Neural progenitor cell (in vitro differentiated cells): ENCODE measurements around the gene CHD8. TPM values are rescaled to one million over a fixed set of nuclear protein-coding genes. Genes with fewer than 3 reads are reported as not detected.

ENCODE experiments used
- DNase-seq: peaks from one replicate; pipeline ENCODE4 v3.0.0-alpha.2; 2016; ENCODE audit warnings: low spot score
- H2AFZ ChIP-seq: fragments of 200-600 bp; sonication (generic); replicated peaks from 2 replicates; pipeline ENCODE4 v1.6.1; 2016; ENCODE audit warnings: antibody characterized with exemption
- H3F3A ChIP-seq: fragments of 200-600 bp; sonication (generic); 2 replicates; pipeline ENCODE4 v1.6.1; 2016; ENCODE audit warnings: antibody characterized with exemption, low read depth
- H3K27ac ChIP-seq: fragments of 200-600 bp; sonication (generic); 2 replicates; pipeline ENCODE4 v1.5.1; 2016; ENCODE audit warnings: mild to moderate bottlenecking
- H3K27me3 ChIP-seq: fragments of 200-600 bp; sonication (generic); 2 replicates; pipeline ENCODE4 v1.6.1; 2016; ENCODE audit warnings: mild to moderate bottlenecking, moderate library complexity
- H3K36me3 ChIP-seq: fragments of 200-600 bp; sonication (generic); 2 replicates; pipeline ENCODE4 v1.5.1; 2016
- H3K4me1 ChIP-seq: fragments of 200-600 bp; sonication (generic); 2 replicates; pipeline ENCODE4 v1.6.1; 2016; ENCODE audit warnings: mixed run types
- H3K4me2 ChIP-seq: fragments of 200-600 bp; sonication (generic); 2 replicates; pipeline ENCODE4 v1.6.1; 2016
- H3K4me3 ChIP-seq: fragments of 200-600 bp; sonication (generic); 2 replicates; pipeline ENCODE4 v1.5.1; 2016
- H3K79me2 ChIP-seq: fragments of 200-600 bp; sonication (generic); 2 replicates; pipeline ENCODE4 v1.6.1; 2016; ENCODE audit warnings: low read depth
- H3K9ac ChIP-seq: fragments of 200-600 bp; sonication (generic); 2 replicates; pipeline ENCODE4 v1.6.1; 2016
- H3K9me3 ChIP-seq: fragments of 200-600 bp; sonication (generic); 2 replicates; pipeline ENCODE4 v1.5.1; 2016; ENCODE audit warnings: low read depth
- H4K20me1 ChIP-seq: fragments of 200-600 bp; sonication (generic); 2 replicates; pipeline ENCODE4 v1.6.1; 2016; ENCODE audit warnings: low read depth
- H3K27ac Mint-ChIP-seq: 3 replicates; pipeline ENCODE4 v1.8.0; 2021; ENCODE audit warnings: mixed read lengths
- H3K27me3 Mint-ChIP-seq: 2 replicates; pipeline ENCODE4 v1.8.0; 2022; ENCODE audit warnings: low read depth, mild to moderate bottlenecking, inconsistent platforms, moderate library complexity, mixed read lengths; ENCODE audit not compliant: insufficient read depth
- H3K36me3 Mint-ChIP-seq: 3 replicates; pipeline ENCODE4 v1.8.0; 2021; ENCODE audit warnings: mixed read lengths
- H3K4me1 Mint-ChIP-seq: 3 replicates; pipeline ENCODE4 v1.8.0; 2021; ENCODE audit warnings: mixed read lengths
- H3K4me3 Mint-ChIP-seq: 3 replicates; pipeline ENCODE4 v1.8.0; 2021; ENCODE audit warnings: mild to moderate bottlenecking, moderate library complexity, mixed read lengths
- H3K9me3 Mint-ChIP-seq: 3 replicates; pipeline ENCODE4 v1.8.0; 2020; ENCODE audit warnings: mixed read lengths
- EZH2 ChIP-seq: fragments of 200-600 bp; sonication (generic); IDR thresholded peaks from 2 replicates; pipeline ENCODE4 v1.6.1; 2017; ENCODE audit warnings: antibody characterized with exemption, mild to moderate bottlenecking, moderate library complexity
- EZH2phosphoT487 ChIP-seq: fragments of 200-600 bp; sonication (generic); IDR thresholded peaks from 2 replicates; pipeline ENCODE4 v1.6.1; 2017; ENCODE audit warnings: antibody characterized with exemption
- total RNA-seq: library from RNA; depleted of rRNA; stranded (reverse); fragments of >200 nt; gene quantifications from 2 replicates; pipeline ENCODE4 v1.2.3, GENCODE V29; 2015; ENCODE audit warnings: low replicate concordance
- TF ChIP-seq, protein P1 (sequence below): fragments of 200-600 bp; sonication (generic); IDR thresholded peaks from 2 replicates; pipeline ENCODE4 v1.5.1; 2017; ENCODE audit warnings: antibody characterized with exemption, mild to moderate bottlenecking

The CHD8 gene
- total RNA-seq, 1 donor from 2014 or later = 72.5 TPM

DNA sequence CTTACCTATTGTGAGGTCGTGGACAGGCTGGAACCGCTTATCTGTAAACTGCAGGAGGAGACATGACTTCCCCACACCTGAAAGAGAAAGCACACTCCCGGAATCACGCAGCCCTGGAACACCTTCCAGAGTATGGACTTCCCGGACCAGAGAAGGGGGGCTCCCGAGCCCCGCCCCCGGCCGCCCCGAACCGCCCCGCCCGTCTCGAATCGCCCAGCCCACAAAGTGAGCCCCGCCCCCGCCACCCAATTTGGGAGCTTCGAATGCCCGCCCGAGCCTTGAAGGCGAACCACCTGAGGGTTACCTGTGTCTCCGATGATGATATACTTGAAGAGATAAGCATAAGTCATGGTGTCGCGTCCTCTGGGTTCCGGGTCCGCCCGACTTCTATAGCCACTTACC is 20.6 kb upstream of the CHD8 start:
- Histone ChIP-seq H3K4me3 (peak overlapping the region; percentile 93), H3F3A (peaks cover 15% of the 10 kb centered on the region), H3K36me3 (peaks cover 6% of the 10 kb centered on the region), H4K20me1 (no peaks in the 10 kb centered on the region), H3K4me2 (peak overlapping the region; percentile 82), H2AFZ (peak overlapping the region; percentile 85), H3K4me1 (peaks cover 4% of the 10 kb centered on the region), H3K9ac (peak overlapping the region; percentile 74), H3K79me2 (peaks cover 66% of the 10 kb centered on the region), H3K9me3 (no peaks in the 10 kb centered on the region), H3K27me3 (no peaks in the 10 kb centered on the region), H3K27ac (no peak overlapping the region)
- TF ChIP-seq EZH2phosphoT487 (no peak), EZH2 (no peak)
- TF ChIP-seq, protein P1, sequence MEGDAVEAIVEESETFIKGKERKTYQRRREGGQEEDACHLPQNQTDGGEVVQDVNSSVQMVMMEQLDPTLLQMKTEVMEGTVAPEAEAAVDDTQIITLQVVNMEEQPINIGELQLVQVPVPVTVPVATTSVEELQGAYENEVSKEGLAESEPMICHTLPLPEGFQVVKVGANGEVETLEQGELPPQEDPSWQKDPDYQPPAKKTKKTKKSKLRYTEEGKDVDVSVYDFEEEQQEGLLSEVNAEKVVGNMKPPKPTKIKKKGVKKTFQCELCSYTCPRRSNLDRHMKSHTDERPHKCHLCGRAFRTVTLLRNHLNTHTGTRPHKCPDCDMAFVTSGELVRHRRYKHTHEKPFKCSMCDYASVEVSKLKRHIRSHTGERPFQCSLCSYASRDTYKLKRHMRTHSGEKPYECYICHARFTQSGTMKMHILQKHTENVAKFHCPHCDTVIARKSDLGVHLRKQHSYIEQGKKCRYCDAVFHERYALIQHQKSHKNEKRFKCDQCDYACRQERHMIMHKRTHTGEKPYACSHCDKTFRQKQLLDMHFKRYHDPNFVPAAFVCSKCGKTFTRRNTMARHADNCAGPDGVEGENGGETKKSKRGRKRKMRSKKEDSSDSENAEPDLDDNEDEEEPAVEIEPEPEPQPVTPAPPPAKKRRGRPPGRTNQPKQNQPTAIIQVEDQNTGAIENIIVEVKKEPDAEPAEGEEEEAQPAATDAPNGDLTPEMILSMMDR = no peak
- Mint-ChIP-seq H3K4me1 (peaks cover 22% of the 10 kb centered on the region), H3K36me3 (peaks cover 12% of the 10 kb centered on the region), H3K27ac (peak overlapping the region; percentile 95), H3K27me3 (no peaks in the 10 kb centered on the region), H3K9me3 (no peaks in the 10 kb centered on the region), H3K4me3 (peak overlapping the region; percentile 99)
- peak; percentile 85 for DNase-seq

DNA sequence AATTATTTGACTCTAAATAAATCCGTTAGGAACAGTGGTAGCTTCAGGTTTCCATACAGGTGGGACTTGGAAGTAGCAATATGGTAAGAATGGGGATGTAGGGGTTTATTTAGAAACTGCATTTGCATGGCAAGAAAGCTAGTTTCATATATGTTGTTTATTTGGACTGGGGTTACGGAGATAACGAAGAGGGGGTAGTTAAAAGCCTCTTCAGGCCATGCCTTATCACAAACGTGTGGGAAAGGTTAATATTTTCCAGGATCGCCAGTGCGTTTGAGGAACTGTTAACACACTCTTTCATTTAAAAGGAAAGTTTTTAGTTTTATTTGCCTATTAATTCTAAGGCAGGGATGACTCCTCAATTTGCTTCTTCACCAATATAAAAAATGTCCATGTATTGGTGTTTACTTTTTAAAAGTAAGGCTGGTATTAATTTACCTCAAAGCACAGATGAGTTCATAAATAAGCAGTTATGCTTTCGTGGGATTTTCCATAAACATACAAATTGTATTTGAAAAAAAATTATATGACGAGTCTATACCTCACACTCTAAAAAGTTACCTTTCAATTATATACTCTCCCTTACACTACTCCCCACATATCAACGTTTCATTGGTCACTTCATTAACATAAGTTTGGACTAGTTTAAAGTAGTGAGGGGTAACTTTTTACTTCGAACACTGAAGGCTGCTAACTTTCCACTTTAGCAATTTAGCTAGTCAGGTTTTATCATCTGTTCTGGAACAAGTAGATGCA is 20.0 kb upstream of the CHD8 start:
- TF ChIP-seq, protein P1 = no peak
- TF ChIP-seq EZH2phosphoT487 = no peak
- H3K4me1 Mint-ChIP-seq = peaks cover 22% of the 10 kb centered on the region
- Histone ChIP-seq H3K36me3 (peaks cover 6% of the 10 kb centered on the region), H2AFZ (peak overlapping the region; percentile 85), H3K4me2 (peak overlapping the region; percentile 82), H3K4me1 (peaks cover 4% of the 10 kb centered on the region), H4K20me1 (no peaks in the 10 kb centered on the region), H3K4me3 (peak overlapping the region; percentile 93), H3K9ac (peak overlapping the region; percentile 74), H3K27me3 (no peaks in the 10 kb centered on the region), H3K9me3 (no peaks in the 10 kb centered on the region), H3K79me2 (peaks cover 66% of the 10 kb centered on the region), H3F3A (peaks cover 15% of the 10 kb centered on the region), H3K27ac (no peak overlapping the region)
- no peaks in the 10 kb centered on the region for H3K27me3 Mint-ChIP-seq
- H3K27ac Mint-ChIP-seq = peak overlapping the region; percentile 69
- H3K9me3 Mint-ChIP-seq = no peaks in the 10 kb centered on the region
- DNase-seq = no peak
- H3K4me3 Mint-ChIP-seq = peak overlapping the region; percentile 99
- peaks cover 10% of the 10 kb centered on the region for H3K36me3 Mint-ChIP-seq

DNA sequence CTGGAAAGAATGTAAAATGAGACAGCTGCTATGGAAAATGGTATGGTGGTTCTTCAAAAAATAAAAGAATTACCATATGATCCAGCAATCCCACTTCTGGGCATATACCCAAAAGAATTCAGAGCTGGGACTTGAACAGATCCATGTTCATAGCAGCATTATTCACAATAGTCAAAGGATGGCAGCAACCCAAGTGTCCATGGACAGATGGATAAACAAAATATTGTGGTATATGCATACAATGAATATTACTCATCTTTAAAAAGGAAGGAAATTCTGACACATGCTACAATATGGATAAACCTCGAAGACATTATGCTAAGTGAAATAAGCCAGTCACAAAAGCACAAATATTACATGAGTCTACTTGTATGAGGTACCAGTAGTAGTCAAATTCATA is 11.7 kb upstream of the CHD8 start:
- Histone ChIP-seq H3K4me1 (no peaks in the 10 kb centered on the region), H3K79me2 (peaks cover 10% of the 10 kb centered on the region), H3K9me3 (no peaks in the 10 kb centered on the region), H3K27ac (no peak overlapping the region), H3K36me3 (peaks cover 19% of the 10 kb centered on the region), H3K9ac (no peak overlapping the region), H3K4me2 (no peak overlapping the region), H4K20me1 (no peaks in the 10 kb centered on the region), H3K27me3 (no peaks in the 10 kb centered on the region), H2AFZ (no peak overlapping the region), H3F3A (no peaks in the 10 kb centered on the region), H3K4me3 (no peak overlapping the region)
- no peak overlapping the region for H3K4me3 Mint-ChIP-seq
- peaks cover 12% of the 10 kb centered on the region for H3K36me3 Mint-ChIP-seq
- DNase-seq = no peak
- no peaks in the 10 kb centered on the region for H3K4me1 Mint-ChIP-seq
- no peaks in the 10 kb centered on the region for H3K27me3 Mint-ChIP-seq
- no peak overlapping the region for H3K27ac Mint-ChIP-seq
- no peaks in the 10 kb centered on the region for H3K9me3 Mint-ChIP-seq
- no peak for TF ChIP-seq EZH2
- TF ChIP-seq, protein P1 = no peak
- TF ChIP-seq EZH2phosphoT487 = no peak
